SK-N-SH treated with all-trans-retinoic acid at 6 μM for 48 hours (cell line): Measurements from ENCODE around the gene LPAR5.

Experiments
- CREB5 ChIP-seq: fragments of 250-450 bp; sonication (Bioruptor Pico); IDR thresholded peaks from 2 replicates; pipeline ENCODE4 v1.5.1; 2020; ENCODE audit warnings: low read depth, mild to moderate bottlenecking, moderate library complexity
- CSRNP3 ChIP-seq: fragments of 250-450 bp; sonication (Bioruptor Pico); IDR thresholded peaks from 2 replicates; pipeline ENCODE4 v1.5.1; 2021; ENCODE audit warnings: mild to moderate bottlenecking, moderate library complexity
- OSR1 ChIP-seq: fragments of 250-450 bp; sonication (Bioruptor Pico); IDR thresholded peaks from 2 replicates; pipeline ENCODE4 v1.8.0; 2022; ENCODE audit warnings: moderate library complexity, mild to moderate bottlenecking, inconsistent platforms
- PATZ1 ChIP-seq: fragments of 250-450 bp; sonication (Bioruptor Pico); IDR thresholded peaks from 2 replicates; pipeline ENCODE4 v1.8.0; 2020; ENCODE audit warnings: mild to moderate bottlenecking, moderate library complexity, borderline replicate concordance
- POU6F1 ChIP-seq: fragments of 250-450 bp; sonication (Bioruptor Pico); IDR thresholded peaks from 2 replicates; pipeline ENCODE4 v1.8.0; 2021; ENCODE audit warnings: low read depth, mild to moderate bottlenecking, moderate library complexity, borderline replicate concordance

GRCh38 chr12:6667559-6668210 lies 31.9 kb upstream of the LPAR5 start:
- TF ChIP-seq OSR1, result no peak
- no peak for TF ChIP-seq POU6F1 (CRISPR knock-in tag)
- TF ChIP-seq PATZ1 (CRISPR knock-in tag), result no peak
- TF ChIP-seq CREB5, result no peak
- no peak for TF ChIP-seq CSRNP3 (CRISPR knock-in tag)
